Measurements from ENCODE around the gene DOK3.

DNA sequence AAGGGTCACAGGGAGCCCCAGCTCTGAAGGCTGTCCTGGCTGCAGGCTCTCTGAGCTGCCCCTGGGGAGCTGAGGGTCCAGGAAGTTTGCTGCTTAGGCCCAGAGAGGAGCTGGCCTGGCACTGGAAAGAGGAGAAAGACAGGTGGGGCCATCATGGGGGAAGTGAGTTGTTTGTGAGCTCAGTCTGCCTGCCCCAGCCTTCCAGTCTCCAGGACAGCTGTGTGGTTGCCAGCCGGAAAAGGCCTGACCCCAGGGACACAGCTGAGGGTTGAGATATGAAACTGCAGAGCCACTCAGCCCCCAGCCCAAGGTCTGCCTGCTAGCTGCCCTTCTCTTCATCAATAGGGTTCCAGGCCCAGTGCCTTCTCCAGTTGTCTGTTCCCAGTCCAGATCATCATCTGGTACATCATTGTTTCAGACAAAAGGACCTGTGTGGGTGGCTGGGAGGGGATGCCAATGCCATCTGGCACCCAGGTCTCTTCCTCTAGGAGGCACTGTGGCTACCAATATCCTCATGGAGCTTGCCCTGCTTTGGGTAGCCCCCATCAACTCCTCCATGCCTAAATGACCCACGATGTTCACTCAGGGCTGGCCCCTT lies 11.4 kb upstream of the DOK3 start:
- TF ChIP-seq, protein P1, sequence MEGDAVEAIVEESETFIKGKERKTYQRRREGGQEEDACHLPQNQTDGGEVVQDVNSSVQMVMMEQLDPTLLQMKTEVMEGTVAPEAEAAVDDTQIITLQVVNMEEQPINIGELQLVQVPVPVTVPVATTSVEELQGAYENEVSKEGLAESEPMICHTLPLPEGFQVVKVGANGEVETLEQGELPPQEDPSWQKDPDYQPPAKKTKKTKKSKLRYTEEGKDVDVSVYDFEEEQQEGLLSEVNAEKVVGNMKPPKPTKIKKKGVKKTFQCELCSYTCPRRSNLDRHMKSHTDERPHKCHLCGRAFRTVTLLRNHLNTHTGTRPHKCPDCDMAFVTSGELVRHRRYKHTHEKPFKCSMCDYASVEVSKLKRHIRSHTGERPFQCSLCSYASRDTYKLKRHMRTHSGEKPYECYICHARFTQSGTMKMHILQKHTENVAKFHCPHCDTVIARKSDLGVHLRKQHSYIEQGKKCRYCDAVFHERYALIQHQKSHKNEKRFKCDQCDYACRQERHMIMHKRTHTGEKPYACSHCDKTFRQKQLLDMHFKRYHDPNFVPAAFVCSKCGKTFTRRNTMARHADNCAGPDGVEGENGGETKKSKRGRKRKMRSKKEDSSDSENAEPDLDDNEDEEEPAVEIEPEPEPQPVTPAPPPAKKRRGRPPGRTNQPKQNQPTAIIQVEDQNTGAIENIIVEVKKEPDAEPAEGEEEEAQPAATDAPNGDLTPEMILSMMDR (optimal IDR thresholded peaks at IDR 0.05 in 1 of 3, IDR thresholded peaks at IDR 0.05 in 1 of 3, conservative IDR thresholded peaks at IDR 0.05 in 1 of 3; ENCODE audit: extremely low read depth in 1 of 3, insufficient read depth in 2 of 3, low read length in 3 of 3) = peak in 2 of 3 experiments; percentile 6 to 16
- TF ChIP-seq EZH2 (IDR thresholded peaks at IDR 0.05; ENCODE audit: low read length) = no peak
